GM11168 (cell line): ENCODE measurements around the gene IL17REL.

Experiments
- in situ Hi-C: fragments of 300-500 bp; cut with MboI; formaldehyde crosslinking; loops from one replicate; pipeline ENCODE4 v1.12.0; 2022; ENCODE audit warnings: low sequenced_read_pairs; ENCODE audit not compliant: unreplicated experiment

The IL17REL gene

DNA sequence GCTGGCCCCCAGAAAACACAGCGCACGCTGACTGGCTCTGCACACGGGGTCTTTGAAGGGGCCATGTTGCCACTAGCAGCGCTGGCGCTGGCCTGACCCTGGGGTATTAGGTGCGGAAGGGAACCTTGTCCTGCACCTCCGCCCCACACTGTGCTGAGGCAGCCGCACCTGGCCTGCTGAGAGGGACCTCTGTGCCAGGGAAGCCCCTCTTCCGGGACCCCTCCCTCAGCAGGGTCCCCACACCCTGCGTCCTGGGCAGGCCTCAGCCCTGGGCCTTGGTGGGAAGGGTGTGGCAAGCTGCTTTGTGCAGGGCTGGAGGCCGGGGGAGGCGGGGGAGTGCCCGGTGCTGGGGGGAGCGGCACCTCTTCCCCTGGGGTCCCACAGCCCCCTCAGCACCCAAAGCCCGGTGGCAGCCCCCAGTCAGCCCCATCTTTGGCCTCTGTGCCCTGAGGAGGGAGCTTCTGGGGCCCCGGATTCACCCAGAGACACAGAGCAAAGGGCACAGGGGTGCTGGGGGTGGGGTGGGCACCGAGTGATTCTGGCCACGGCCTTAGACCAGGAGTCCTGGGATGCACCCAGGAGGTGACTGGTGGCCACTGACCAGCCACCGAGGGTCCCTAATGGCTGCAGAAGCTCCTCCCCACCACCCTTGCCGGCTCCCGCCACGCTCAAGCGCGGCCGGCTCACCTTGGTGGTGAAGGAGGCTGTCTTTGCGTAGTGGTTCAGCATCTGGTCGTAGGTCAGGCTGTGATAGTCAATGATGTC is 34.1 kb upstream of the IL17REL start:
- in situ Hi-C loops = loop anchor here (25.0 kb wide), 2 partner anchors 284 to 1959 kb away; no protein-coding TSS in a partner anchor

GRCh38 chr22:50046019-50046415 is 33.5 kb upstream of the IL17REL start:
- in situ Hi-C loops = loop anchor here (25.0 kb wide), 2 partner anchors 284 to 1959 kb away; no protein-coding TSS in a partner anchor

- in situ Hi-C loops = loop anchor here (25.0 kb wide), 2 partner anchors 283 to 1958 kb away; no protein-coding TSS in a partner anchor
Observed at GRCh38 chr22:50045211-50046018, 32.9 kb upstream of the IL17REL start.

GRCh38 chr22:50044485-50045118 is 32.0 kb upstream of the IL17REL start:
- in situ Hi-C loops = loop anchor here (25.0 kb wide), 2 partner anchors 282 to 1957 kb away; no protein-coding TSS in a partner anchor

GRCh38 chr22:50041361-50042065 is 28.9 kb upstream of the IL17REL start:
- in situ Hi-C loops = loop anchor here (25.0 kb wide), 2 partner anchors 279 to 1954 kb away; no protein-coding TSS in a partner anchor

GRCh38 chr22:50040717-50041116 is 28.2 kb upstream of the IL17REL start:
- in situ Hi-C loops = loop anchor here (25.0 kb wide), 2 partner anchors 278 to 1953 kb away; no protein-coding TSS in a partner anchor

DNA sequence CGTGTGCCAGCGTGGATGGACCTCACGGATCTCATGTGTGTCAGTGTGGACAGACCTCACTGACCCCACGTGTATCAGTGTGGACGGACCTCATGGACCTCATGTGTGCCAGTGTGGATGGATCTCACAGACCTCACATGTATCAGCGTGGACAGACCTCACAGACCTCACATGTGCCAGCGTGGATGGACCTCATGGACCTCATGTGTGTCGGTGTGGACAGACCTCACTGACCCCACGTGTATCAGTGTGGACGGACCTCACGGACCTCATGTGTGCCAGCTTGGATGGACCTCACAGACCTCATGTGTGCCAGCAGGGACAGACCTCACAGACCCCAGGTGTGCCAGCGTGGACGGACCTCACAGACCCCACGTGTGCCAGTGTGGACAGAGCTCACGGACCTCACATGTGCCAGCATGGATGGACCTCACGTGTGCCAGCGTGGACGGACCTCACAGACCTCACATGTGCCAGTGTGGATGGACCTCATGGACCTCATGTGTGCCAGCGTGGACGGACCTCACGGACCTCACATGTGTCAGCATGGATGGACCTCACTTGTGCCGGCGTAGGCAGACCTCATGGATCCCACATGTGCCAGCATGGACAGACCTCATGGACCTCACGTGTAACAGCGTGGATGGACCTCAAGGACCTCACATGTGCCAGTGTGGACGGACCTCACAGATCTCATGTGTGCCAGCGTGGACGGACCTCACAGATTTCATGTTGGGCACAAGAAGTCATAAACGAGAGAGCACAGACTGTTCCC is 27.3 kb upstream of the IL17REL start:
- in situ Hi-C loops = loop anchor here (25.0 kb wide), 2 partner anchors 278 to 1953 kb away; no protein-coding TSS in a partner anchor

- in situ Hi-C loops = loop anchor here (25.0 kb wide), 2 partner anchors 274 to 1949 kb away; no protein-coding TSS in a partner anchor
Observed at GRCh38 chr22:50035976-50036724, 23.6 kb upstream of the IL17REL start.

DNA sequence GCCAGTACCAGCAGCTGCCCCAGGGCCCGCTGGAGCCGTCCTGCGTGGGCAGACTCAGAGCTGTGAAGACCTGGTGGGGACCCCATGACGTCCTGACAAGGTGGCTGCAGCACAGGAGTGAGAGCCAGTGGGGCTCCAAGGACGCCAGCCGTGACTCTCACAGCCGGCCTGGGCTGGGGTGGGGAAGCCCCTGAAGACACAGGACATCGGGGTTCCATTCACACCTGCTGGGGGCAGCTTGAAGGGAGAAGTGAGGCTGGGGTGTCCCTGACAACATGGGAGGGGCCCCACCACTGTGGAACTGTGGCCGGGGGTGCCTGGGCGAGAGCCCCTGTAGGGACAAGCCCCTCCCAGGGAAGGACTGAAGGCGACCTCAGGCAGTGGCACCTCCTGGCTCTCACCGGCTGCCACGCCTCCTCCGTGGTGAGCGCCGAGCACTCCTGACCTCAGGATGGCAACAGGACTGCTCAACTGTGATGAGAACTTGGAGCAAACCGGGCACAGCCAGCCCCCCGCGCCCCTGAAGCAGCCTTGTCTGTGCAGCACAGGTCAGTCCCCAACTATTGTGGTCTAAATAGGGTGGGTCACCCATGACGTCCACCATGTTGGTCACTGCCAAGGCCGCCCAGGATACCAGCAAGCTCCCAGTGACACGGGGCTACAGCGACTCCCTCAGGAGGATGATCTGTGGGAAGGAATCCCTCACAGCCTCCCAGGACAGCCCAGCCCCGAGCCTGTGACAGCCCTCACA is 22.7 kb upstream of the IL17REL start:
- in situ Hi-C loops = loop anchor here (25.0 kb wide), 2 partner anchors 273 to 1948 kb away; no protein-coding TSS in a partner anchor

DNA sequence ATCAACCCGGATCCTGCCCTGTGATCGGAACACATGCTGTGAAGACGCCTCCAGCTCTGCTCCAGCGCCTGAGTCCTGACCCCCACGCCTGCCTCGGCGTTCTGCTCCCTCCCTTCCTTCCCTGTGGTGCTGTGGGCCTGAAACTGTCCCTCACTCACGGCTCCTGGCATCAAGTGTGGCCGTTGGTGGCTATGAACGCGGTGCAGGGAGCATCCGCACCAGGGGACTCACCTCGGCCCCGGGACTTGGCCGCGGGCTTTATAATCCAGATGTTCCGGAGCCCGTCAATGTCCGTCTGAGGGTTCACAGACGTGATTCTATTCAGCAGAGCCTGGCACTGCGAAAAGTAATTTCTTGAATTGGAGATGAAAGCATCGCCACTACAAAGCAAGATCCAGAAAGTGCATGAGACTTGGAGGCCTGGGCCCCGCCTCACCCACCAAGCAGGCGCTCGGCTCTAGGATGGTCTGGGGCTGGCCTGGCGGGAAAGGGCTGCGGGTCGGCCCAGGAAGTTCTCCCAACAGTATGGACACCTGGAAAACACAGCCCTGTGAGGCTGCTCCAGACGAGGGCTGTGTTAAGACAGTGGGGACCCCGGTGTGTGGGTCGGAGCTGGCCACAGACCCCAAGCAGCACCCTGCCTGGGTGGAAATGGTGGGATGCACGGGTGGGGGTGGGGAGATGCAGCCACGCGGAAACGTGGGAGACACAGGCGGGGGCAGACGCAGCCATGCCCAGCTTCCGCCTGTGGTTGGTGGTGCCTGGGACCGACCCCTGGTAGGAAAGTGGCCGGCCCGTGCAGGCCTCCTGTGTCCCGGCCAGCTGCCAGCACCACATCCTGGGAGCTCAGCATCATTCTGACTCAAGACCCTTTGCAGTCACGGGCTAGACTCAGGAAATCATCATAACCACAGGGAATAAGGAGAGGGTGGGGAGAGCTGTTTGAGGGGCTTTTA is 21.8 kb upstream of the IL17REL start:
- in situ Hi-C loops = loop anchor here (25.0 kb wide), 2 partner anchors 272 to 1947 kb away; no protein-coding TSS in a partner anchor

- in situ Hi-C loops = loop anchor here (25.0 kb wide), 2 partner anchors 271 to 1946 kb away; no protein-coding TSS in a partner anchor
Observed at GRCh38 chr22:50032941-50033601, 20.5 kb upstream of the IL17REL start.

- in situ Hi-C loops = loop anchor here (25.0 kb wide), 2 partner anchors 270 to 1945 kb away; no protein-coding TSS in a partner anchor
Observed at GRCh38 chr22:50032109-50032871, 19.7 kb upstream of the IL17REL start.

- in situ Hi-C loops = loop anchor here (25.0 kb wide), 2 partner anchors 269 to 1944 kb away; no protein-coding TSS in a partner anchor
Observed at GRCh38 chr22:50031189-50032091, 18.9 kb upstream of the IL17REL start.
